Measurements from ENCODE around the gene ERBB2.
"Not testable (repeated sequence)": the region's sequence is repeated elsewhere in the genome, so short reads cannot be mapped to it uniquely, and the experiment has no call there.

Gene ERBB2

DNA sequence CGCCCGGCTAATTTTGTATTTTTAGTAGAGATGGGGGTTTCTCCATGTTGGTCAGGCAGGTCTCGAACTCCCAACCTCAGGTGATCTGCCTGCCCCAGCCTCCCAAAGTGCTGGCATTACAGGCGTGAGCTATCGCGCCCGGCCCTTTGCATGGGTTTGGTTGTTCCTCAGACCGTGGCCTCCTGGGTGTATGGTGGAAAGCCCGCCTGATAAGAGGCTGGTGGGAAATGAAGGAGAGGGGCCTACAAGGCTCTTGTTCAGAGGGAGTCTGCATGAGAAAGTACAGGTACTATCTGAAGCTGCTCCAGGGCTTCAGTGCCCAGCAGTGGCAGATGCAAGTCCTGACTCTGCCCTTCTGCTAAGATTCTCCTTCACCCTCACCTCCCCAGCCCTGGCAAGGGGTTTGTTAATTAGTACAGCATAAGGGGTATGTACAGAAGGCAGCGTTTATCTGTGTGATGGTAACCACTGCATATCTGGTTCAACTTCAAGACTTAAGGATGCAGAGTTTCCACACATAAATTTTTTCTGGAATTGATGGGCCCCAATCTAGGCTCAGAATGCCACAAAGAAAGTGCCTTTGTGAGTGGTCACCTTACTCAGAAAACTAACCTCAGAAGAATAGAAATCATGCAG lies 62.1 kb downstream of the ERBB2 start:
- TF ChIP-seq, protein P1, sequence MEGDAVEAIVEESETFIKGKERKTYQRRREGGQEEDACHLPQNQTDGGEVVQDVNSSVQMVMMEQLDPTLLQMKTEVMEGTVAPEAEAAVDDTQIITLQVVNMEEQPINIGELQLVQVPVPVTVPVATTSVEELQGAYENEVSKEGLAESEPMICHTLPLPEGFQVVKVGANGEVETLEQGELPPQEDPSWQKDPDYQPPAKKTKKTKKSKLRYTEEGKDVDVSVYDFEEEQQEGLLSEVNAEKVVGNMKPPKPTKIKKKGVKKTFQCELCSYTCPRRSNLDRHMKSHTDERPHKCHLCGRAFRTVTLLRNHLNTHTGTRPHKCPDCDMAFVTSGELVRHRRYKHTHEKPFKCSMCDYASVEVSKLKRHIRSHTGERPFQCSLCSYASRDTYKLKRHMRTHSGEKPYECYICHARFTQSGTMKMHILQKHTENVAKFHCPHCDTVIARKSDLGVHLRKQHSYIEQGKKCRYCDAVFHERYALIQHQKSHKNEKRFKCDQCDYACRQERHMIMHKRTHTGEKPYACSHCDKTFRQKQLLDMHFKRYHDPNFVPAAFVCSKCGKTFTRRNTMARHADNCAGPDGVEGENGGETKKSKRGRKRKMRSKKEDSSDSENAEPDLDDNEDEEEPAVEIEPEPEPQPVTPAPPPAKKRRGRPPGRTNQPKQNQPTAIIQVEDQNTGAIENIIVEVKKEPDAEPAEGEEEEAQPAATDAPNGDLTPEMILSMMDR (IDR thresholded peaks at IDR 0.05; ENCODE audit: low read depth, low read length), result no peak
- DNase-seq (ENCODE audit: low read depth in 2 of 2), result no peak
- no peak overlapping the region for H3K4me3 ChIP-seq (replicated peaks in 1 of 2; ENCODE audit: low read depth in 2 of 2, low read length in 2 of 2)

DNA sequence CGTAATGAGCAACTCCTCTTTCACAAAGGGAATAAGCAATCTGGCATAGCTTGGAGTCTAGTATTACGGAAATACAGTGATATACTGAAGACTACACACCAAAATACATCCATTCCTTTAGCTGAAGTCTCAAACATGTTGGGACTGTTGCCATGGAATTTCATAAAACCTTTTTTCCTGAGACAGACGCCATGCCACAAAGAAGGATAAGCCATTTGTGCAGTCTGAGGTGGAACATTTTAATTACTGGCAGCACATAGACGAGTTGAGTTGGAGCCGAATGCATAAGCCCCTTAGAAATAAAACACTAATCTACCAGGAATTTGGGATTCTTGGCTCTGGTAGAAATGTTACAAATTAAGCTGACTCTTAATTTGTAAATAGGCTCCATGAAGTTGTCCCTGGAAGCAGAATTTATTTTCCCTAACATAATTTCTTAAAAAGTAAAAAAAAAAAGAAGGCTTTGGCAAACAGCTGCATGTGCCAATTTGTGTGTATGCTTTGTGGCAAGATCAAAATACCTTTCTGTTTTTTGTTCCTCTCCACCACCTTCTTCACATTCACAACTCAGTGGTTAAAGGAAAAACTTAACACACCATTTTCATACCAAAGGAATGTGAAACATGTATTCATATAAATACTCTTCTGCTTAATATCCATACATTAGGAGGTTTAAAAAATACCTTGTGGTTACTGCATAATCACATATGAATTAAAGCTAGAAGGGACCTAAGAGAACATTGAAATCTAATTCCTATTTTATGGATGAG lies 63.4 kb downstream of the ERBB2 start:
- DNase-seq (ENCODE audit: low read depth in 2 of 2), result peak; percentile 16 to 59
- TF ChIP-seq, protein P1 (IDR thresholded peaks at IDR 0.05; ENCODE audit: low read depth, low read length), result no peak
- no peak overlapping the region for H3K4me3 ChIP-seq (replicated peaks in 1 of 2; ENCODE audit: low read depth in 2 of 2, low read length in 2 of 2)

DNA sequence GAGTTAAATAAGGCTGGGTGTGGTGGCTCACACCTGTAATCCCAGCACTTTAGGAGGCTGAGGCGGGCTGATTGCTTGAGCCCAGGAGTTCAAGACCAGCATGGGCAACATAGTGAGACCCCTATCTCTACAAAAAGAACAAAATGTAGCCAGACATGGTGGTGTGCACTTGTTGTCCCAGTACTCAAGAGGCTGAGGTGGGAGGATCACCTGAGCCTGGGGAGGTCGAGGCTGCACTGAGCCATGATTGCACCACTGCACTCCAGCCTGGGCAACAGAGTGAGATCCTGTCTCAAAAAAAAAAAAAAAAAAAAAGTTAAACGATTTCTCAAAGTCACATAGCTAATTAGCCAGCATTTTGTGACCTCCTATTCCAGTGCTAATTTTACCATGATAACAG lies 64.3 kb downstream of the ERBB2 start:
- not testable (repeated sequence) for H3K4me3 ChIP-seq (replicated peaks in 1 of 2; ENCODE audit: low read depth in 2 of 2, low read length in 2 of 2); DNase-seq (ENCODE audit: low read depth in 2 of 2)

DNA sequence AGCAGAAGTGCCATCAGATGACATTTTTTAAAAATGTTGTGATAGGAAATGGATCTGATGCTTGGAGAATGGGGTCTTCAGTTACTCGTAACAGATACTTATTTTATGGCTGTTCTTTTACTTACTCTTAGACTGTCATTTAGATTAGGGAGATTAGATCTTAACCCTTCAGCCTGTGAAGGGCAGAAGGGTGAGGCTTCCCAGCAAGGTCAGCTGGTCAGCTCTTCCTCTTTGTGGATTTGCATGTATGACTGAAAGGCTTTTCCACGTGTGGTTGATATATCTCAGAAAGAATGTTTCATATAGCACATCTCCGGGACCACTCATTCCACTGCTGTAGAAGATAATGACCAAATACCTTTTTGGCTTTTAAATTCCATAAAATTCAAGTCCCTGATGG lies 65.3 kb downstream of the ERBB2 start:
- DNase-seq (ENCODE audit: low read depth in 2 of 2), result no peak
- no peak overlapping the region for H3K4me3 ChIP-seq (replicated peaks in 1 of 2; ENCODE audit: low read depth in 2 of 2, low read length in 2 of 2)
- TF ChIP-seq, protein P1 (IDR thresholded peaks at IDR 0.05; ENCODE audit: low read depth, low read length), result no peak

DNA sequence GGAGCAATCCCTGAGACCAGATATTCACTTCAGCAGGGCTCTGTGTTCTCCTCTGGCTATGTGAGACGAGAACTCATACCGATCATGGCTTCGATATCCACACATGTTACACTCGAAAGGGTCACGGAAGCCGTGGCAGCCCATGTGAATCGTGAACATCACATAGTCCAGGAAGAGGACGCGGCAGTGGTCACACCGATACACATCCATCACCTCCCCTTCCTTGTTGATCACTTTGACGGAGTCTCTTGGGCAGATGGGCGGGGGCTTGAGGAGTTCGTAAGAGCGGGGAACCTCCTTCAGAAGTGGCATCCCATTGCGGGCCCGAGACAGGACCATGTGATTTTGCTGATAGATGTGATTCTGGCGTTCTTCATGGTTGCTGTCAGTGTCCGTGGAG lies 65.9 kb downstream of the ERBB2 start:
- DNase-seq (ENCODE audit: low read depth in 2 of 2), result no peak

DNA sequence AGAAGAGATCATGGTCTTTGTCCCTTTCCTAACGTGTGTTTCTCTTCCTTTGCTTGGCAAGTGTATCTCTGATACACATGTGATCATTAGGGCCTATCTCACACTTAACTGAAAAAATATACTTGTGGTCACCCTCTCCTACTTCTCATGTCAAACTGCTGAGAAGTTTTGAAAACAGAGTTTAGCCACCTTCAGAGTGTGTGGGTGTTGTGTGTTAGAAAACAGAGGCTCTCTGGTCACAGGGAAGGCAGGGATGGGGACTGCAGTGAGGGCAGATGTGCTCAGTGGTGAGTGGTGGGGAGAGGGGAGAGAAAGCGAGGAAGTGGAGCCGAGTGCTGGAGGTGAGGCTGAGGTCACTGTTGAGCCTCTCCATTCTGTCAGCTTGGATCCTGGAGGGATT lies 67.3 kb downstream of the ERBB2 start:
- no peak overlapping the region for H3K4me3 ChIP-seq (replicated peaks in 1 of 2; ENCODE audit: low read depth in 2 of 2, low read length in 2 of 2)
- DNase-seq (ENCODE audit: low read depth in 2 of 2), result no peak
- TF ChIP-seq, protein P1 (IDR thresholded peaks at IDR 0.05; ENCODE audit: low read depth, low read length), result no peak

More for the DNA sequence above, 65.9 kb downstream of the ERBB2 start:
- no peak overlapping the region for H3K4me3 ChIP-seq (replicated peaks in 1 of 2; ENCODE audit: low read depth in 2 of 2, low read length in 2 of 2)
- TF ChIP-seq, protein P1 (IDR thresholded peaks at IDR 0.05; ENCODE audit: low read depth, low read length), result no peak

DNA sequence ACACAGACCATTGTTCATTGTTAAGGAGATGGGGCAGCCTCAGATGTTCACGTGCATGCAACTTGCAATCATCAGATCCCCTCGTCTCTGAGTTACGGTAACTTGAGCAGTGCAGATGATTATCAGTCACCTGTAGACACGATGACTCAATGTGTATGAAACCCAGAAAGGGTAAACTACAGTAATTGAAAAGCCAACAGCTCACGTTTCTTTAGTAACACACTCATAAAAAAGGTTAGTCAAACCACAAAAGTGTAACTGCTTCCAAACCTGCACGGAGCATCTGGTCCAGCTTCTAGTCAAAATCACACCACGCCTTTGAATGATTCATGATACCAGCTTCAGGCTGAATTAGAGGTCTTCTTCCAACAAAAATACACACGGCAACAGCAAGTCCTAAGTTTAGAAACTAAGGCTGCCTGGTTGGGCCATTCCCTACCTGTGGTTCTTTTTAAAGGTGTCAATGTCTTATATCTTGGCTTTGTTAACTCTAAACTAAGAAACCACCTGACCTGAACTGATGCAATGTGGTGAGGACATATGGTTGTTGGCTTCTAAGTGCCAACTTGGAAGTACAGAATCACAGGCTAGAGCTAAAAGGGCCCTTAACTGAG lies 70.2 kb downstream of the ERBB2 start:
- peak in 1 of 2 donors; percentile 21 for DNase-seq (ENCODE audit: low read depth in 2 of 2)
- TF ChIP-seq, protein P1 (IDR thresholded peaks at IDR 0.05; ENCODE audit: low read depth, low read length), result no peak
- H3K4me3 ChIP-seq (replicated peaks in 1 of 2; ENCODE audit: low read depth in 2 of 2, low read length in 2 of 2), result no peak overlapping the region
